Measurements from ENCODE around the gene SEC16A.

SEC16A gene

GRCh38 chr9:136519263-136520052 is 36.6 kb upstream of the SEC16A start:
- Histone ChIP-seq H3K27ac (peak overlapping the region in 1 of 21 experiments; percentile 41), H3K4me3 (no peak overlapping the region)

DNA sequence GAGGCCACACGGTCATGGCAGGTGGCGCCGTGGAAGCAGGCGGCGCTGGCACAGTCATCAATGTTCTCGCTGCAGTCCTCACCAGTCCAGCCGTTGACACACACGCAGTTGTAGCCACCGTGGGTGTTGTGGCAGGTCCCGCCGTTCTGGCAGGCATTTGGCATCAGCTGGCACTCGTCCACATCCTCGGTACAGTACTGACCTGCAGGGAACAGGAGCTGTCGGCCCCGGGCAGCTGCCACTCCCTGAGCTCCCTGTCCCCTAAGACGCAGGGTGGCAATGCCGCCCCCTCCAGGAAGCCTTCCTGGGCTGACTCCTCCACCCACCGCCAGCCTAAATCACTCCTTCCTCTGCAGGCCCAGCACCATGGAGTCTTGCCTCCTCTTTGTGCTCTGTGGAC is 35.8 kb upstream of the SEC16A start:
- H3K4me3 ChIP-seq, result no peak overlapping the region
- H3K27ac ChIP-seq, result no peak overlapping the region

GRCh38 chr9:136517950-136518349 is 35.1 kb upstream of the SEC16A start:
- Histone ChIP-seq H3K27ac (no peak overlapping the region), H3K4me3 (no peak overlapping the region)

- H3K27ac ChIP-seq, result peak overlapping the region in 1 of 21 experiments; percentile 24
- H3K4me3 ChIP-seq, result no peak overlapping the region
These were observed 34.3 kb upstream of the SEC16A start for GRCh38 chr9:136517012-136517743.

GRCh38 chr9:136516191-136516654 is 33.4 kb upstream of the SEC16A start:
- H3K27ac ChIP-seq, result peak overlapping the region in 1 of 21 experiments; percentile 32
- H3K4me3 ChIP-seq, result no peak overlapping the region

DNA sequence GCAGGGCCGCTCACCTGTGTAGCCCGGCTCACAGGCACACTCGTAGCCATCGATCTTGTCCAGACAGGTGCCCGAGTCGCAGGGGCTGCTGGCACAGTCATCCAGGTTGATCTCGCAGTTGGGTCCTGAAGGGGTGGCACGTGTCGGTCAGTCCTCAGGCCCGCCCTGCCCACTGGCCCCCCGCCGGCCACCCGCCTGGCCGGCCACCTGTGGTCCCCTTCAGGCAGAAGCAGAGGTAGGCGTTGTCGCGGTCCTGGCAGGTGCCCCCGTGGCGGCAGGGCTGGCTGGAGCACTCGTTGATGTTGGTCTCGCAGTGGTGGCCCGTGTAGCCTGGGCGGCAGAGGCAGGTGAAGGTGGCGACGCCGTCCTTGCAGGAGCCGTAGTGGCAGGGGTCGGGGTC is 32.4 kb upstream of the SEC16A start:
- H3K27ac ChIP-seq, result no peak overlapping the region

GRCh38 chr9:136514022-136514714 is 31.3 kb upstream of the SEC16A start:
- no peak overlapping the region for H3K4me3 ChIP-seq
- peak overlapping the region in 1 of 21 experiments; percentile 21 for H3K27ac ChIP-seq

More for the DNA sequence above, 32.4 kb upstream of the SEC16A start:
- no peak overlapping the region for H3K4me3 ChIP-seq

DNA sequence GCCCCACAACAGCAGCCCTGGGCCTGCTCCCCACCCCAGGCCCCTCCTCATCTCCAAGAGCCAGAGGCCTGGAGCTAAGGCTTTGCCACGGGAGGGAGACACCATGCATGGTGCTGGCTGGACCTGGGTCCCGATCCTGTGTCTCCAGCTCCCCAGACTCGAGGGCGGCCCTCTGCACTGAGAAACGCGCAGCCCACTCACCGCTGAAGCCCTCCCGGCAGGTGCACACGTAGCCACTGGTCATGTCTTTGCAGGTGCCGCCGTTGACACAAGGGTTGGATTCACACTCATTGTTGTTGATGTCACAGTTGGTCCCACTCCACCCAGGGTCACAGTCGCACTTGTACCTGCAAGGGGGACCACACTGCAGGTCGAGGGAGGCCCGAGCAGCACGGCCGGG is 30.4 kb upstream of the SEC16A start:
- Histone ChIP-seq H3K4me3 (no peak overlapping the region), H3K27ac (peak overlapping the region in 6 of 21 experiments; percentile 65 to 91 (median 86))

- peak overlapping the region in 19 of 21 experiments; percentile 1 to 91 (median 69) for H3K27ac ChIP-seq
- H3K4me3 ChIP-seq, result no peak overlapping the region
These were observed 29.8 kb upstream of the SEC16A start for GRCh38 chr9:136512651-136513071.

DNA sequence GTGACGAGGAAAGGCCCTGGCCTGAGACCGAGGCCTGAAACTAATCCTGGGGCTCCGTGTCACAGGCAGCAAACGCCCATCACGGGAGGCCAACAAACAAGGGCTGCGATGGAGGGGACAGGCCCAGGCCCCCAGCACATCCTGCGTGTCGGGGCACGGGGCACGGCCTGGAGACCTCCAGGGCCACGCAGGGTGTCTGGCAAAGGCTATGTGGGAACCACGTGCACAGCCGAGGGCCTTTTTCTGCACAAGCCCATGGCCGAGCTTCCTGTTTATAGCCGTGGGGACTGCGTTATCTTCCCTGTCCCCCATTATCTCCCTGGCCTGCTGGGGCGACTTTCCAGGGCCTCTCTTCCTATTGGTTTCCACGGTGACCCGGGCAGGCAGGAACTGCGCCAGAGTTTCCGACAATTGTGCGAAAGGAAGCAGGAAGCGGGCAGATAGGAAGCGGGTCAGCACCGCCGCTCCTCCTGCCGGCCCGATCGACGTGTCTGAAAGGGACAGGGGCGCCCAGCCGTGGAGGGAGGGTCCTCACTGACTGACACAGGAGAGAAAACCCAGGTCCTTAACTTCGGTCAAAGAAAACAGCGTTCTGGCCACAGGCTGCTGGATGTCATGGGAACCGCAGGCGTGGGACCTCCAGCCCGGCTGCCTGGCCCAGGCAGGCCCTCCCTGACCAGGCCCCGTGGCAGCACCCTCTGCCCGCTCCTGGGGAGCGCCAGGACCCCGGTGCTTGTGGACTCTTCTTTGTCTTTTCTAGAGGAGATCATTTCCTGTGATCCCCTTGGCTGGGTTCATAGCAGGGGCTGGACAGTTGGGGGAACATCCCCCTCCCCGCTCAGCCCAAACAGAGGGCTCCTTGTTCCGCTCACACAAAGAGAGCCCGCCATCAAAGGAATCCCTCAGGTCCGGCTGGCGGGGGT is 29.1 kb upstream of the SEC16A start:
- peak overlapping the region; percentile 8 to 91 (median 66) for H3K27ac ChIP-seq
- no peak overlapping the region for H3K4me3 ChIP-seq

DNA sequence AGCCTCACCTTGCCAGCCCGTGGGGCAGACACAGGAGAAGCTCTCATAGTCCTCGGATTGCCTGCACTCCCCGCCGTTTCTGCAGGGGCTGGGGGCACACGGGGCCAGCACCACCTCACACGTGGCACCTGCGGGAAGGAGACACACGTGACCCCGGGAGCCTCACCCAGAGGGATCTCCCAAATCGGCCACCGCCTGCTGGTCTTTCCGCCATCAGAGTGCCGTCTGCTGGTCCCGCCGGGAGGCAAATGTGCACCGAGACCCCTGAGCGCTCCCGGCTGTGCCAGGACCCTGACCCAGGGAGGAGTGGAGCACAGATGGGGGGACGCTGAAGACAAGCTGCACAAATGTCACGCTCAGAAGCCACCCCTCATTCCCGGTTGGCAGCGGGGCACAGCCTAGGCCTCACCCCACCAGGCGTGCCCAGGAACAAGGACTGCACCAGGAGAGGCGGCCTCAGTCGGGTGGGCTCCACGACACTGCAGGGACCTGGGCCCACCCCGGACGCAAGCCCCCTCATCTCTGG is 28.4 kb upstream of the SEC16A start:
- peak overlapping the region; percentile 8 to 91 (median 59) for H3K27ac ChIP-seq
- H3K4me3 ChIP-seq, result no peak overlapping the region

DNA sequence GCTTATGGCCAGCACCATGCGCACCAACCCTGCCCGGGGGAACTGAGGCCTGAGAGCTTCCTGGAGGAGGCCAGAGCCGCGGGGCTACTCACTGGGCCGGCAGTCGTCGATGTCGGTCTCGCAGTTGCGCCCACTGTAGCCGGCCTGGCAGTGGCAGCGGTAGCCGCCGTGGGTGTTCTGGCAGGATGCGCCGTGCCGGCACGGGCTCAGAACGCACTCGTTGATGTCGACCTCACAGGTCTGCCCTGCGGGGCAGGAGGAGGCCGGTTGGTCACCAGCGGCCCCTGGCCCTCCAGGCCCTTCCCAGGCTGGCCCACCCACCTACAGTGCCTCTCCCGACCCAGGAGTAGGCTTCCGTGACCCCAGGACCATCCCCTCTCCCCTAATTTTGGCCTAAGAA is 27.7 kb upstream of the SEC16A start:
- Histone ChIP-seq H3K27ac (peak overlapping the region in 15 of 21 experiments; percentile 0 to 91 (median 64)), H3K4me3 (no peak overlapping the region)

DNA sequence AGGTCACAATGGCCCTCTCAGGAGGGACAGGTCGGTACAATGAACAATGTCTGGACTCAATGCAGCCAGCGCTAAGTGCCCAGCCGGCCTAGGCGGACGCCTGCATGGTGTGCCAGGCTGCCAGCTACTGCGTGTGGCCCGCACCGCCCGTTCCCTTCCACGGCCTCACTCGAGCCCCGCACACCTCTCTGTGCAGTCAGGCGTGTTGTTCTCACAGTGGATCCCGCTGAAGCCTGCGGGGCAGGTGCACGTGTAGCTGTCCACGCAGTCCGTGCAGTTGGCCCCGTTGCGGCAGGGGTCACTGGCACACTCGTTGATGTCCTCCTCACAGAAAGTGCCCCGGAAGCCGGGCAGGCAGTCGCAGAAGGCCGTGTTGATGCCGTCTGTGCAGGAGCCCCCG is 26.7 kb upstream of the SEC16A start:
- Histone ChIP-seq H3K27ac (peak overlapping the region in 4 of 21 experiments; percentile 6 to 91 (median 61)), H3K4me3 (no peak overlapping the region)

- no peak overlapping the region for H3K4me3 ChIP-seq
- peak overlapping the region in 1 of 21 experiments; percentile 36 for H3K27ac ChIP-seq
These were observed 26.1 kb upstream of the SEC16A start for GRCh38 chr9:136508729-136509500.

- Histone ChIP-seq H3K4me3 (no peak overlapping the region), H3K27ac (no peak overlapping the region)
These were observed 25.1 kb upstream of the SEC16A start for GRCh38 chr9:136507992-136508375.

- Histone ChIP-seq H3K4me3 (no peak overlapping the region), H3K27ac (no peak overlapping the region)
These were observed 24.6 kb upstream of the SEC16A start for GRCh38 chr9:136507221-136507991.

DNA sequence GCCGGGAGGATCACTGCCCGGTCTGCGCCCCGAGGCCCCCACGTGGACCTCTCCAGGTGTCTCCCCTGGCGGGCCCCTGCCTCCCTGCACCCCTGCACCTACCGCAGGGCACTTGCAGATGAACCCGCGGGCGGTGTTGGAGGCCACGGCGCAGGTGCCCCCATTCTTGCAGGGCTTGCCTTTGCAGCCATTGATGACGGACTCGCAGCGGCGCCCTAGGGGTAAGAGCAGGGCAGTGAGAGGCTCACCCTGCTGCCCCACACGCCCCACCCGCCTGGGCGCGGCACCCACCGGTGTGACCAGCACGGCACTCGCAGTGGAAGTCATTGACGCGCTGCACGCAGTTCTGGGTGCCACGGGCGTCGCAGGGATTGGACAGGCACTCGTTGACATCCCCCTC is 23.6 kb upstream of the SEC16A start:
- no peak overlapping the region for H3K4me3 ChIP-seq
- H3K27ac ChIP-seq, result no peak overlapping the region
